HCT116 (cell line): Measurements from ENCODE around the gene AMTN.
"Not testable (repeated sequence)": the region's sequence is repeated elsewhere in the genome, so short reads cannot be mapped to it uniquely, and the experiment has no call there.

Source experiments
- EGR1 ChIP-seq: IDR thresholded peaks from 2 replicates; pipeline ENCODE4 v1.6.1; 2012; ENCODE audit warnings: low read depth
- EZH2 ChIP-seq: fragments of 200-600 bp; sonication (generic); IDR thresholded peaks from 2 replicates; pipeline ENCODE4 v1.6.1; 2017; ENCODE audit warnings: antibody characterized with exemption, mixed run types
- FOSL1 ChIP-seq: IDR thresholded peaks from 2 replicates; pipeline ENCODE4 v1.6.1; 2012; ENCODE audit warnings: low read depth
- POLR2A ChIP-seq: IDR thresholded peaks from 2 replicates; pipeline ENCODE4 v1.7.0; 2011; ENCODE audit warnings: borderline replicate concordance; ENCODE audit not compliant: insufficient read depth, insufficient read length; ENCODE audit errors: extremely low read depth
- POLR2AphosphoS5 ChIP-seq: IDR thresholded peaks from 2 replicates; pipeline ENCODE4 v1.6.1; 2011; ENCODE audit warnings: mild to moderate bottlenecking, low read depth, low read length, moderate library complexity
- SP1 ChIP-seq: IDR thresholded peaks from 2 replicates; pipeline ENCODE4 v1.6.1; 2012; ENCODE audit warnings: low read depth
- SRF ChIP-seq: IDR thresholded peaks from 2 replicates; pipeline ENCODE4 v1.6.1; 2012; ENCODE audit warnings: low read depth
- TCF7L2 ChIP-seq: IDR thresholded peaks from 2 replicates; pipeline ENCODE4 v1.7.0; 2011; ENCODE audit warnings: borderline replicate concordance, inconsistent platforms; ENCODE audit not compliant: insufficient read depth, insufficient read length; ENCODE audit errors: extremely low read depth
- YY1 ChIP-seq: IDR thresholded peaks from 2 replicates; pipeline ENCODE4 v1.6.1; 2011; ENCODE audit warnings: low read length, low read depth, moderate library complexity, mild to moderate bottlenecking; ENCODE audit not compliant: insufficient replicate concordance; ENCODE audit errors: extremely low read depth
- ZNF274 ChIP-seq: fragments of 200-500 bp; sonication (Bioruptor generic); IDR thresholded peaks from 2 replicates; pipeline ENCODE4 v1.6.1; 2014; ENCODE audit warnings: mild to moderate bottlenecking, low read depth, low read length, inconsistent platforms
- TF ChIP-seq, protein P1 (sequence below): IDR thresholded peaks from 2 replicates; pipeline ENCODE4 v1.6.1; 2012
- TF ChIP-seq, protein P2 (sequence below), 3 experiments: fragments of 200-600 bp in 1 of 3; sonication (generic) in 1 of 3; IDR thresholded peaks in 2 of 3; conservative IDR thresholded peaks in 1 of 3; 2 replicates each; pipeline ENCODE4 v1.5.1; 2012 to 2017; ENCODE audit warnings: low read depth in 2 of 3, low read length in 2 of 3, antibody characterized with exemption in 1 of 3, borderline replicate concordance in 1 of 3, control low read depth in 1 of 3, mild to moderate bottlenecking in 1 of 3, mixed read lengths in 1 of 3, mixed run types in 1 of 3, moderate library complexity in 1 of 3; ENCODE audit not compliant: insufficient read depth in 1 of 3
- TF ChIP-seq, protein P3 (sequence below): IDR thresholded peaks from 2 replicates; pipeline ENCODE4 v1.6.1; 2012; ENCODE audit warnings: low read depth

DNA sequence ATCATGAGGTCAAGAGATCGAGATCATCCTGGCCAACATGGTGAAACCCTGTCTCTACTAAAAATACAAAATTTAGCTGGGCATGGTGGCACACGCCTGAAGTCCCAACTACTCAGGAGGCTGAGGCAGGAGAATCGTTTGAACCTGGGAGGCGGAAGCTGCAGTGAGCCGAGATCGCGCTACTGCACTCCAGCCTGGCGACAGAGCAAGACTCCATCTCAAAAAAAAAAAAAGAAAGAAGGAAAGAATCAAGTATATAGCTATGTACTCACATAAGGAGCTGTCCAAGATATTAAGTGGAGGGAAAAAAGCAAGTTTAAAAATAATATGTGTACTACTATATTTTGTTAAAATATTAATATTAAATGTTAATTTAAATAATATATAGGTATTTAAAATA, 16.5 kb upstream of the AMTN start:
- TF ChIP-seq, protein P1, sequence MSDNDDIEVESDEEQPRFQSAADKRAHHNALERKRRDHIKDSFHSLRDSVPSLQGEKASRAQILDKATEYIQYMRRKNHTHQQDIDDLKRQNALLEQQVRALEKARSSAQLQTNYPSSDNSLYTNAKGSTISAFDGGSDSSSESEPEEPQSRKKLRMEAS = not testable (repeated sequence)
- not testable (repeated sequence) for TF ChIP-seq POLR2A, POLR2AphosphoS5, TCF7L2, EZH2, FOSL1, SP1, SRF, EGR1, YY1, ZNF274
- TF ChIP-seq, protein P2, sequence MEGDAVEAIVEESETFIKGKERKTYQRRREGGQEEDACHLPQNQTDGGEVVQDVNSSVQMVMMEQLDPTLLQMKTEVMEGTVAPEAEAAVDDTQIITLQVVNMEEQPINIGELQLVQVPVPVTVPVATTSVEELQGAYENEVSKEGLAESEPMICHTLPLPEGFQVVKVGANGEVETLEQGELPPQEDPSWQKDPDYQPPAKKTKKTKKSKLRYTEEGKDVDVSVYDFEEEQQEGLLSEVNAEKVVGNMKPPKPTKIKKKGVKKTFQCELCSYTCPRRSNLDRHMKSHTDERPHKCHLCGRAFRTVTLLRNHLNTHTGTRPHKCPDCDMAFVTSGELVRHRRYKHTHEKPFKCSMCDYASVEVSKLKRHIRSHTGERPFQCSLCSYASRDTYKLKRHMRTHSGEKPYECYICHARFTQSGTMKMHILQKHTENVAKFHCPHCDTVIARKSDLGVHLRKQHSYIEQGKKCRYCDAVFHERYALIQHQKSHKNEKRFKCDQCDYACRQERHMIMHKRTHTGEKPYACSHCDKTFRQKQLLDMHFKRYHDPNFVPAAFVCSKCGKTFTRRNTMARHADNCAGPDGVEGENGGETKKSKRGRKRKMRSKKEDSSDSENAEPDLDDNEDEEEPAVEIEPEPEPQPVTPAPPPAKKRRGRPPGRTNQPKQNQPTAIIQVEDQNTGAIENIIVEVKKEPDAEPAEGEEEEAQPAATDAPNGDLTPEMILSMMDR (IDR thresholded peaks at IDR 0.05 in 2 of 3, conservative IDR thresholded peaks at IDR 0.05 in 1 of 3; ENCODE audit: borderline replicate concordance in 1 of 3, insufficient read depth in 1 of 3, low read depth in 2 of 3, low read length in 2 of 3) = not testable (repeated sequence)
- TF ChIP-seq, protein P3, sequence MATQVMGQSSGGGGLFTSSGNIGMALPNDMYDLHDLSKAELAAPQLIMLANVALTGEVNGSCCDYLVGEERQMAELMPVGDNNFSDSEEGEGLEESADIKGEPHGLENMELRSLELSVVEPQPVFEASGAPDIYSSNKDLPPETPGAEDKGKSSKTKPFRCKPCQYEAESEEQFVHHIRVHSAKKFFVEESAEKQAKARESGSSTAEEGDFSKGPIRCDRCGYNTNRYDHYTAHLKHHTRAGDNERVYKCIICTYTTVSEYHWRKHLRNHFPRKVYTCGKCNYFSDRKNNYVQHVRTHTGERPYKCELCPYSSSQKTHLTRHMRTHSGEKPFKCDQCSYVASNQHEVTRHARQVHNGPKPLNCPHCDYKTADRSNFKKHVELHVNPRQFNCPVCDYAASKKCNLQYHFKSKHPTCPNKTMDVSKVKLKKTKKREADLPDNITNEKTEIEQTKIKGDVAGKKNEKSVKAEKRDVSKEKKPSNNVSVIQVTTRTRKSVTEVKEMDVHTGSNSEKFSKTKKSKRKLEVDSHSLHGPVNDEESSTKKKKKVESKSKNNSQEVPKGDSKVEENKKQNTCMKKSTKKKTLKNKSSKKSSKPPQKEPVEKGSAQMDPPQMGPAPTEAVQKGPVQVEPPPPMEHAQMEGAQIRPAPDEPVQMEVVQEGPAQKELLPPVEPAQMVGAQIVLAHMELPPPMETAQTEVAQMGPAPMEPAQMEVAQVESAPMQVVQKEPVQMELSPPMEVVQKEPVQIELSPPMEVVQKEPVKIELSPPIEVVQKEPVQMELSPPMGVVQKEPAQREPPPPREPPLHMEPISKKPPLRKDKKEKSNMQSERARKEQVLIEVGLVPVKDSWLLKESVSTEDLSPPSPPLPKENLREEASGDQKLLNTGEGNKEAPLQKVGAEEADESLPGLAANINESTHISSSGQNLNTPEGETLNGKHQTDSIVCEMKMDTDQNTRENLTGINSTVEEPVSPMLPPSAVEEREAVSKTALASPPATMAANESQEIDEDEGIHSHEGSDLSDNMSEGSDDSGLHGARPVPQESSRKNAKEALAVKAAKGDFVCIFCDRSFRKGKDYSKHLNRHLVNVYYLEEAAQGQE = peak; percentile 46
